Neural progenitor cell (in vitro differentiated cells): ENCODE measurements around the gene RNF181. TPM values are rescaled to one million over a fixed set of nuclear protein-coding genes. Genes with fewer than 3 reads are reported as not detected.

Experiments used
- DNase-seq: peaks from one replicate; pipeline ENCODE4 v3.0.0-alpha.2; 2016; ENCODE audit warnings: low spot score
- H2AFZ ChIP-seq: fragments of 200-600 bp; sonication (generic); replicated peaks from 2 replicates; pipeline ENCODE4 v1.6.1; 2016; ENCODE audit warnings: antibody characterized with exemption
- H3F3A ChIP-seq: fragments of 200-600 bp; sonication (generic); 2 replicates; pipeline ENCODE4 v1.6.1; 2016; ENCODE audit warnings: antibody characterized with exemption, low read depth
- H3K27ac ChIP-seq: fragments of 200-600 bp; sonication (generic); 2 replicates; pipeline ENCODE4 v1.5.1; 2016; ENCODE audit warnings: mild to moderate bottlenecking
- H3K27me3 ChIP-seq: fragments of 200-600 bp; sonication (generic); 2 replicates; pipeline ENCODE4 v1.6.1; 2016; ENCODE audit warnings: mild to moderate bottlenecking, moderate library complexity
- H3K36me3 ChIP-seq: fragments of 200-600 bp; sonication (generic); 2 replicates; pipeline ENCODE4 v1.5.1; 2016
- H3K4me1 ChIP-seq: fragments of 200-600 bp; sonication (generic); 2 replicates; pipeline ENCODE4 v1.6.1; 2016; ENCODE audit warnings: mixed run types
- H3K4me2 ChIP-seq: fragments of 200-600 bp; sonication (generic); 2 replicates; pipeline ENCODE4 v1.6.1; 2016
- H3K4me3 ChIP-seq: fragments of 200-600 bp; sonication (generic); 2 replicates; pipeline ENCODE4 v1.5.1; 2016
- H3K79me2 ChIP-seq: fragments of 200-600 bp; sonication (generic); 2 replicates; pipeline ENCODE4 v1.6.1; 2016; ENCODE audit warnings: low read depth
- H3K9ac ChIP-seq: fragments of 200-600 bp; sonication (generic); 2 replicates; pipeline ENCODE4 v1.6.1; 2016
- H3K9me3 ChIP-seq: fragments of 200-600 bp; sonication (generic); 2 replicates; pipeline ENCODE4 v1.5.1; 2016; ENCODE audit warnings: low read depth
- H4K20me1 ChIP-seq: fragments of 200-600 bp; sonication (generic); 2 replicates; pipeline ENCODE4 v1.6.1; 2016; ENCODE audit warnings: low read depth
- H3K27ac Mint-ChIP-seq: 3 replicates; pipeline ENCODE4 v1.8.0; 2021; ENCODE audit warnings: mixed read lengths
- H3K27me3 Mint-ChIP-seq: 2 replicates; pipeline ENCODE4 v1.8.0; 2022; ENCODE audit warnings: low read depth, mild to moderate bottlenecking, inconsistent platforms, moderate library complexity, mixed read lengths; ENCODE audit not compliant: insufficient read depth
- H3K36me3 Mint-ChIP-seq: 3 replicates; pipeline ENCODE4 v1.8.0; 2021; ENCODE audit warnings: mixed read lengths
- H3K4me1 Mint-ChIP-seq: 3 replicates; pipeline ENCODE4 v1.8.0; 2021; ENCODE audit warnings: mixed read lengths
- H3K4me3 Mint-ChIP-seq: 3 replicates; pipeline ENCODE4 v1.8.0; 2021; ENCODE audit warnings: mild to moderate bottlenecking, moderate library complexity, mixed read lengths
- H3K9me3 Mint-ChIP-seq: 3 replicates; pipeline ENCODE4 v1.8.0; 2020; ENCODE audit warnings: mixed read lengths
- CTCF ChIP-seq: fragments of 200-600 bp; sonication (generic); IDR thresholded peaks from 2 replicates; pipeline ENCODE4 v1.5.1; 2017; ENCODE audit warnings: antibody characterized with exemption, mild to moderate bottlenecking
- EZH2 ChIP-seq: fragments of 200-600 bp; sonication (generic); IDR thresholded peaks from 2 replicates; pipeline ENCODE4 v1.6.1; 2017; ENCODE audit warnings: antibody characterized with exemption, mild to moderate bottlenecking, moderate library complexity
- EZH2phosphoT487 ChIP-seq: fragments of 200-600 bp; sonication (generic); IDR thresholded peaks from 2 replicates; pipeline ENCODE4 v1.6.1; 2017; ENCODE audit warnings: antibody characterized with exemption
- total RNA-seq: library from RNA; depleted of rRNA; stranded (reverse); fragments of >200 nt; gene quantifications from 2 replicates; pipeline ENCODE4 v1.2.3, GENCODE V29; 2015; ENCODE audit warnings: low replicate concordance

RNF181 gene
- total RNA-seq, 1 donor from 2014 or later = 81.3 TPM

GRCh38 chr2:85619617-85620016 lies 24.1 kb downstream of the RNF181 start:
- Histone ChIP-seq H3K27ac (no peak overlapping the region), H3K36me3 (peaks cover 15% of the 10 kb centered on the region), H2AFZ (no peak overlapping the region), H3K79me2 (peaks cover 58% of the 10 kb centered on the region), H3K4me3 (no peak overlapping the region), H3K4me2 (no peak overlapping the region), H3K27me3 (no peaks in the 10 kb centered on the region), H4K20me1 (peaks cover 37% of the 10 kb centered on the region), H3F3A (peaks cover 6% of the 10 kb centered on the region), H3K4me1 (peaks cover 10% of the 10 kb centered on the region), H3K9ac (no peak overlapping the region), H3K9me3 (no peaks in the 10 kb centered on the region)
- no peak overlapping the region for H3K27ac Mint-ChIP-seq
- H3K9me3 Mint-ChIP-seq = no peaks in the 10 kb centered on the region
- TF ChIP-seq EZH2 (no peak), EZH2phosphoT487 (no peak), CTCF (no peak)
- peaks cover 15% of the 10 kb centered on the region for H3K4me1 Mint-ChIP-seq
- peaks cover 2% of the 10 kb centered on the region for H3K27me3 Mint-ChIP-seq
- peaks cover 16% of the 10 kb centered on the region for H3K36me3 Mint-ChIP-seq
- DNase-seq = no peak
- H3K4me3 Mint-ChIP-seq = no peak overlapping the region

- no peaks in the 10 kb centered on the region for H3K9me3 Mint-ChIP-seq
- Histone ChIP-seq H3K27ac (no peak overlapping the region), H2AFZ (no peak overlapping the region), H3K4me1 (peaks cover 10% of the 10 kb centered on the region), H3K79me2 (peaks cover 51% of the 10 kb centered on the region), H3K36me3 (peaks cover 15% of the 10 kb centered on the region), H3K27me3 (no peaks in the 10 kb centered on the region), H3F3A (peaks cover 4% of the 10 kb centered on the region), H4K20me1 (peaks cover 37% of the 10 kb centered on the region), H3K4me2 (no peak overlapping the region), H3K9ac (no peak overlapping the region), H3K4me3 (no peak overlapping the region), H3K9me3 (no peaks in the 10 kb centered on the region)
- H3K36me3 Mint-ChIP-seq = peaks cover 24% of the 10 kb centered on the region
- no peak overlapping the region for H3K27ac Mint-ChIP-seq
- no peak for DNase-seq
- peaks cover 2% of the 10 kb centered on the region for H3K27me3 Mint-ChIP-seq
- TF ChIP-seq CTCF = no peak
- TF ChIP-seq EZH2phosphoT487 = no peak
- TF ChIP-seq EZH2 = no peak
- H3K4me1 Mint-ChIP-seq = peaks cover 11% of the 10 kb centered on the region
- no peak overlapping the region for H3K4me3 Mint-ChIP-seq
These were observed 25.8 kb downstream of the RNF181 start for GRCh38 chr2:85621338-85621737.

DNA sequence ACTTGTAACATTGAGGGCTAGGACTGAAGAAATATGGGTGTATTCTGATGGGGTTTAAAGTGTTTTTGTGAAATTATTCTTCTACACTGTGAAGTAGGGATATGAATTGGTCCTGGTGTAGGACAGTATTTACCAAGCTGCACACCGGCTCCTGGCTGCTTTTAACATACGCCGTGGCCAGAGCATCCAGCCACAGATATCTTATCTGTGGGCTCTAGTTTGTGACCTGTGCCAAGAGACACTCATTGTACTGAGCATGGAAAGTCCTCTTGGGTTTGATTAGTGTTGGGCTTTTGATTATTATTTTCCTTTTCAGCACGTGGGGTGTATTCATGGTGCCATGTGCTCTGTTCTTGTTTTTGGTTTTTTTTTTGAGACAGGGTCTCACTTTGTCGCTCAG lies 28.4 kb downstream of the RNF181 start:
- Histone ChIP-seq H2AFZ (no peak overlapping the region), H3K79me2 (peaks cover 24% of the 10 kb centered on the region), H3K4me3 (no peak overlapping the region), H3K36me3 (peaks cover 21% of the 10 kb centered on the region), H3K27ac (no peak overlapping the region), H3K9ac (no peak overlapping the region), H3F3A (peaks cover 4% of the 10 kb centered on the region), H3K27me3 (no peaks in the 10 kb centered on the region), H3K4me1 (no peaks in the 10 kb centered on the region), H3K9me3 (no peaks in the 10 kb centered on the region), H3K4me2 (no peak overlapping the region), H4K20me1 (peaks cover 13% of the 10 kb centered on the region)
- H3K9me3 Mint-ChIP-seq = no peaks in the 10 kb centered on the region
- H3K4me1 Mint-ChIP-seq = peaks cover 3% of the 10 kb centered on the region
- no peak overlapping the region for H3K4me3 Mint-ChIP-seq
- H3K27ac Mint-ChIP-seq = no peak overlapping the region
- H3K27me3 Mint-ChIP-seq = no peaks in the 10 kb centered on the region
- DNase-seq = no peak
- TF ChIP-seq EZH2phosphoT487 (no peak), EZH2 (no peak), CTCF (no peak)
- H3K36me3 Mint-ChIP-seq = peaks cover 29% of the 10 kb centered on the region
